Measurements from ENCODE around the gene SKI.

SKI gene

GRCh38 chr1:2352341-2352896 is 124.3 kb downstream of the SKI start:
- H3K9me3 Mint-ChIP-seq: no peaks in the 10 kb centered on the region

GRCh38 chr1:2352897-2353550 is 124.9 kb downstream of the SKI start:
- Mint-ChIP-seq H3K9me3 (no peaks in the 10 kb centered on the region), H3K27me3 (ENCODE audit: low read depth) (no peaks in the 10 kb centered on the region), H3K4me1 (ENCODE audit: low read depth) (no peaks in the 10 kb centered on the region), H3K36me3 (ENCODE audit: low read depth) (no peaks in the 10 kb centered on the region), H3K27ac (no peak overlapping the region), H3K4me3 (no peak overlapping the region)
- no peak for DNase-seq (ENCODE audit: low spot score)

More at GRCh38 chr1:2352341-2352896, 124.3 kb downstream of the SKI start:
- H3K27ac Mint-ChIP-seq: no peak overlapping the region
- H3K4me3 Mint-ChIP-seq: no peak overlapping the region
- no peak for DNase-seq (ENCODE audit: low spot score)
- H3K36me3 Mint-ChIP-seq (ENCODE audit: low read depth): no peaks in the 10 kb centered on the region
- H3K4me1 Mint-ChIP-seq (ENCODE audit: low read depth): no peaks in the 10 kb centered on the region
- no peaks in the 10 kb centered on the region for H3K27me3 Mint-ChIP-seq (ENCODE audit: low read depth)

GRCh38 chr1:2353551-2354438 is 125.7 kb downstream of the SKI start:
- Mint-ChIP-seq H3K4me1 (ENCODE audit: low read depth) (no peaks in the 10 kb centered on the region), H3K4me3 (no peak overlapping the region), H3K36me3 (ENCODE audit: low read depth) (no peaks in the 10 kb centered on the region), H3K27ac (no peak overlapping the region), H3K27me3 (ENCODE audit: low read depth) (no peaks in the 10 kb centered on the region), H3K9me3 (no peaks in the 10 kb centered on the region)
- no peak for DNase-seq (ENCODE audit: low spot score)

- no peaks in the 10 kb centered on the region for H3K4me1 Mint-ChIP-seq (ENCODE audit: low read depth)
- no peak for DNase-seq (ENCODE audit: low spot score)
- no peaks in the 10 kb centered on the region for H3K27me3 Mint-ChIP-seq (ENCODE audit: low read depth)
- no peak overlapping the region for H3K4me3 Mint-ChIP-seq
- no peaks in the 10 kb centered on the region for H3K9me3 Mint-ChIP-seq
- H3K36me3 Mint-ChIP-seq (ENCODE audit: low read depth): no peaks in the 10 kb centered on the region
- H3K27ac Mint-ChIP-seq: no peak overlapping the region
These were observed 126.6 kb downstream of the SKI start for GRCh38 chr1:2354511-2355372.

GRCh38 chr1:2355373-2356261 is 127.5 kb downstream of the SKI start:
- H3K27me3 Mint-ChIP-seq (ENCODE audit: low read depth): no peaks in the 10 kb centered on the region
- no peak for DNase-seq (ENCODE audit: low spot score)
- H3K9me3 Mint-ChIP-seq: no peaks in the 10 kb centered on the region
- H3K27ac Mint-ChIP-seq: no peak overlapping the region
- H3K4me3 Mint-ChIP-seq: no peak overlapping the region
- no peaks in the 10 kb centered on the region for H3K36me3 Mint-ChIP-seq (ENCODE audit: low read depth)
- H3K4me1 Mint-ChIP-seq (ENCODE audit: low read depth): no peaks in the 10 kb centered on the region

GRCh38 chr1:2356401-2356800 is 128.3 kb downstream of the SKI start:
- no peaks in the 10 kb centered on the region for H3K9me3 Mint-ChIP-seq
- H3K27ac Mint-ChIP-seq: no peak overlapping the region
- H3K4me1 Mint-ChIP-seq (ENCODE audit: low read depth): no peaks in the 10 kb centered on the region
- no peaks in the 10 kb centered on the region for H3K27me3 Mint-ChIP-seq (ENCODE audit: low read depth)
- no peak for DNase-seq (ENCODE audit: low spot score)
- H3K4me3 Mint-ChIP-seq: no peak overlapping the region
- no peaks in the 10 kb centered on the region for H3K36me3 Mint-ChIP-seq (ENCODE audit: low read depth)

GRCh38 chr1:2356911-2357845 is 129.1 kb downstream of the SKI start:
- Mint-ChIP-seq H3K9me3 (no peaks in the 10 kb centered on the region), H3K36me3 (ENCODE audit: low read depth) (no peaks in the 10 kb centered on the region), H3K4me1 (ENCODE audit: low read depth) (no peaks in the 10 kb centered on the region), H3K27ac (no peak overlapping the region), H3K27me3 (ENCODE audit: low read depth) (no peaks in the 10 kb centered on the region), H3K4me3 (no peak overlapping the region)
- DNase-seq (ENCODE audit: low spot score): no peak

GRCh38 chr1:2358072-2358471 is 130.0 kb downstream of the SKI start:
- no peaks in the 10 kb centered on the region for H3K36me3 Mint-ChIP-seq (ENCODE audit: low read depth)
- no peaks in the 10 kb centered on the region for H3K27me3 Mint-ChIP-seq (ENCODE audit: low read depth)
- H3K4me1 Mint-ChIP-seq (ENCODE audit: low read depth): no peaks in the 10 kb centered on the region
- DNase-seq (ENCODE audit: low spot score): no peak
- no peaks in the 10 kb centered on the region for H3K9me3 Mint-ChIP-seq
- H3K27ac Mint-ChIP-seq: no peak overlapping the region
- H3K4me3 Mint-ChIP-seq: no peak overlapping the region

GRCh38 chr1:2358651-2359640 is 130.8 kb downstream of the SKI start:
- Mint-ChIP-seq H3K9me3 (peaks cover 3% of the 10 kb centered on the region), H3K4me3 (no peak overlapping the region), H3K27me3 (ENCODE audit: low read depth) (no peaks in the 10 kb centered on the region), H3K4me1 (ENCODE audit: low read depth) (no peaks in the 10 kb centered on the region), H3K36me3 (ENCODE audit: low read depth) (no peaks in the 10 kb centered on the region), H3K27ac (no peak overlapping the region)
- no peak for DNase-seq (ENCODE audit: low spot score)
